GM18867 (cell line): Measurements from ENCODE around the gene PNMA8C.
"Not testable (repeated sequence)": the region's sequence is repeated elsewhere in the genome, so short reads cannot be mapped to it uniquely, and the experiment has no call there.

Source experiments
- ATAC-seq: cut with Tn5 transposase; IDR thresholded peaks from one replicate; pipeline ENCODE4 v1.9.1; 2021; ENCODE audit warnings: mild to moderate bottlenecking, moderate library complexity; ENCODE audit not compliant: unreplicated experiment

PNMA8C gene

GRCh38 chr19:46411925-46412649, 16.6 kb downstream of the PNMA8C start:
- no peak for ATAC-seq

GRCh38 chr19:46411088-46411924, 17.4 kb downstream of the PNMA8C start:
- ATAC-seq: no peak

- no peak for ATAC-seq
Observed at GRCh38 chr19:46410205-46411087, 18.3 kb downstream of the PNMA8C start.

GRCh38 chr19:46409191-46409590, 19.5 kb downstream of the PNMA8C start:
- no peak for ATAC-seq

GRCh38 chr19:46408664-46409039, 20.1 kb downstream of the PNMA8C start:
- ATAC-seq: no peak

- ATAC-seq: no peak
Observed at GRCh38 chr19:46407856-46408663, 20.7 kb downstream of the PNMA8C start.

- no peak for ATAC-seq
Observed at GRCh38 chr19:46406976-46407375, 21.8 kb downstream of the PNMA8C start.

- no peak for ATAC-seq
Observed at GRCh38 chr19:46404753-46405468, 23.8 kb downstream of the PNMA8C start.

- no peak for ATAC-seq
Observed at GRCh38 chr19:46404055-46404752, 24.5 kb downstream of the PNMA8C start.

- no peak for ATAC-seq
Observed at GRCh38 chr19:46402725-46403124, 26.0 kb downstream of the PNMA8C start.

GRCh38 chr19:46397801-46398479, 30.8 kb downstream of the PNMA8C start:
- not testable (repeated sequence) for ATAC-seq

GRCh38 chr19:46394402-46394797, 34.3 kb downstream of the PNMA8C start:
- ATAC-seq: no peak

GRCh38 chr19:46393456-46394401, 35.0 kb downstream of the PNMA8C start:
- ATAC-seq: no peak

GRCh38 chr19:46392837-46393236, 35.9 kb downstream of the PNMA8C start:
- no peak for ATAC-seq

GRCh38 chr19:46392252-46392801, 36.4 kb downstream of the PNMA8C start:
- ATAC-seq: no peak

- no peak for ATAC-seq
Observed at GRCh38 chr19:46391296-46392251, 37.2 kb downstream of the PNMA8C start.
